ENCODE measurements around the gene KAZN. TPM values are rescaled to one million over a fixed set of nuclear protein-coding genes. Genes with fewer than 3 reads are reported as not detected.

KAZN gene
- total RNA-seq, 2 donors from 2014 or later = 3.4 to 12.2 TPM

DNA sequence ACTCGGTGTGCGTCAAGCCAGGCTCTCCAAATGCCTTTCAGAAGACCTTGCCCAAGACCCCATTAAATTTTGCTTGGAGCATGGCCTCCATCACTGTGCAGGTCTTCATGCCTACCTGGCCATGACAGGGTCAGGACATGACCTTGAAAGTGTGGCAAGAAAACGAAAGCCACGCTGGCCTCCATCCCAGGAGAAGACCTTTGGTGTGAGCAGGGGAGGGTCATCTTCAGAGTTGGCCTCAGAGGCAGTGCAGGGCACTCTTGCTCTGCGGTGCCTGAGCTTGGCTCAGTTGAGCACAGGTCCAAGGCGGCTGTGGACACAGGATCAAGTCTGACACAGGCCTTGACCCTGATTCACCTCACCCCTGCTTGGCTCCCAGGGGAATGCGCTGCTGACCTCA, 373.6 kb downstream of the KAZN start:
- 70 to 72% methylated on average over 6 to 7 of the region's 7 CpGs for WGBS, 2 donors
- no peak for ATAC-seq
- no peaks in the 10 kb centered on the region for H3K4me1 ChIP-seq
- H3K4me3 ChIP-seq = no peak overlapping the region
- no peak for DNase-seq
- H3K36me3 ChIP-seq (replicated peaks in 1 of 2; ENCODE audit: insufficient read depth in 1 of 2, low read depth in 2 of 2) = no peaks in the 10 kb centered on the region
- H3K27me3 ChIP-seq = no peaks in the 10 kb centered on the region
- no peaks in the 10 kb centered on the region for H3K9me3 ChIP-seq
- H3K27ac ChIP-seq = no peak overlapping the region
- intact Hi-C loops (cut with DNase I) = no loop called here
- TF ChIP-seq, protein P1, sequence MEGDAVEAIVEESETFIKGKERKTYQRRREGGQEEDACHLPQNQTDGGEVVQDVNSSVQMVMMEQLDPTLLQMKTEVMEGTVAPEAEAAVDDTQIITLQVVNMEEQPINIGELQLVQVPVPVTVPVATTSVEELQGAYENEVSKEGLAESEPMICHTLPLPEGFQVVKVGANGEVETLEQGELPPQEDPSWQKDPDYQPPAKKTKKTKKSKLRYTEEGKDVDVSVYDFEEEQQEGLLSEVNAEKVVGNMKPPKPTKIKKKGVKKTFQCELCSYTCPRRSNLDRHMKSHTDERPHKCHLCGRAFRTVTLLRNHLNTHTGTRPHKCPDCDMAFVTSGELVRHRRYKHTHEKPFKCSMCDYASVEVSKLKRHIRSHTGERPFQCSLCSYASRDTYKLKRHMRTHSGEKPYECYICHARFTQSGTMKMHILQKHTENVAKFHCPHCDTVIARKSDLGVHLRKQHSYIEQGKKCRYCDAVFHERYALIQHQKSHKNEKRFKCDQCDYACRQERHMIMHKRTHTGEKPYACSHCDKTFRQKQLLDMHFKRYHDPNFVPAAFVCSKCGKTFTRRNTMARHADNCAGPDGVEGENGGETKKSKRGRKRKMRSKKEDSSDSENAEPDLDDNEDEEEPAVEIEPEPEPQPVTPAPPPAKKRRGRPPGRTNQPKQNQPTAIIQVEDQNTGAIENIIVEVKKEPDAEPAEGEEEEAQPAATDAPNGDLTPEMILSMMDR (IDR thresholded peaks at IDR 0.05) = no peak
- no peak for TF ChIP-seq POLR2A (IDR thresholded peaks at IDR 0.05)

DNA sequence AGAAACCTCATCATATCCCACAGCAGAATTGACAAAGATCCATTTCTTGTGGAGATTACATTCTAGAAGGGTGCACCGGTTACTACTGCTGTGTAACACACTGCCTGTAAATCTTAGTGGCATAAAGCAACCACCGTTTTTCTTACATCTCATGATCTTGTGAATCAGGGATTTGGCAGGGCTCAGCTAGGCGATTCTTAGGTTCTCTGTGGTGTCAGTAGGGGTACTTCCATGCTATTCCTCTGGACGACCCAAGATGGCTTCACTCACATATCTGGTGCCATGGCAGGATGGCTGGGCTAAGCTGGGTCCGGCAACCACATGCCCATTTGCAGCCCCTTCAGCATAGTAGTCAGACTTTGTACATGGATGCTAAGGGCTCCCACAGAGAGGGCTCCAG, 375.3 kb downstream of the KAZN start:
- Histone ChIP-seq H3K27ac (no peak overlapping the region), H3K36me3 (replicated peaks in 1 of 2; ENCODE audit: insufficient read depth in 1 of 2, low read depth in 2 of 2) (no peaks in the 10 kb centered on the region), H3K9me3 (no peaks in the 10 kb centered on the region), H3K4me3 (no peak overlapping the region), H3K4me1 (no peaks in the 10 kb centered on the region), H3K27me3 (no peaks in the 10 kb centered on the region)
- DNase-seq = no peak
- WGBS, 2 donors = 80 to 90% methylated on average over 4 to 5 of the region's 5 CpGs
- ATAC-seq = no peak
- TF ChIP-seq, protein P1 (IDR thresholded peaks at IDR 0.05) = no peak
- no peak for TF ChIP-seq POLR2A (IDR thresholded peaks at IDR 0.05)
- intact Hi-C loops (cut with DNase I) = no loop called here

DNA sequence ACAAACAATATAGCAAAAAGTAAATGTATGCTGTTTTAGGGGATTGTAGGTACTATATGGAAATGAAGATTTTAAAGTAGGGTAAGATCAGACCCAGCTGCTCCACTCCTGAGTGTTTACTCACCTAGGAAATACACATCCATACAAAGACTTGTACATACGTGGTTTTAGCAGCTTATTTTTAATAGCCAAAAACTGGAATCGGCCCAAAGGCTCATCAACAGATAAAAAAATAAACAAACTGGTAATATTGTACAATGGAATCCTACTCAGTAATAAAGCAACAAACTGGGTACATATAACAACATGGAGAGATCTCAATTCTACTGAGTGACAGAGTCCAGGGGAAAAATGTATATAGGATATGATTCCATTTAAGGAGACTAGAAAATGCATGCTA, 375.9 kb downstream of the KAZN start:
- no peak for ATAC-seq
- no peak for TF ChIP-seq POLR2A (IDR thresholded peaks at IDR 0.05)
- TF ChIP-seq, protein P1 (IDR thresholded peaks at IDR 0.05) = no peak
- WGBS, 2 donors = 62 to 78% methylated on average over 2 of the region's 2 CpGs
- intact Hi-C loops (cut with DNase I) = no loop called here
- no peaks in the 10 kb centered on the region for H3K9me3 ChIP-seq
- no peaks in the 10 kb centered on the region for H3K4me1 ChIP-seq
- no peak for DNase-seq
- no peak overlapping the region for H3K4me3 ChIP-seq
- H3K36me3 ChIP-seq (replicated peaks in 1 of 2; ENCODE audit: insufficient read depth in 1 of 2, low read depth in 2 of 2) = no peaks in the 10 kb centered on the region
- H3K27ac ChIP-seq = no peak overlapping the region
- no peaks in the 10 kb centered on the region for H3K27me3 ChIP-seq

DNA sequence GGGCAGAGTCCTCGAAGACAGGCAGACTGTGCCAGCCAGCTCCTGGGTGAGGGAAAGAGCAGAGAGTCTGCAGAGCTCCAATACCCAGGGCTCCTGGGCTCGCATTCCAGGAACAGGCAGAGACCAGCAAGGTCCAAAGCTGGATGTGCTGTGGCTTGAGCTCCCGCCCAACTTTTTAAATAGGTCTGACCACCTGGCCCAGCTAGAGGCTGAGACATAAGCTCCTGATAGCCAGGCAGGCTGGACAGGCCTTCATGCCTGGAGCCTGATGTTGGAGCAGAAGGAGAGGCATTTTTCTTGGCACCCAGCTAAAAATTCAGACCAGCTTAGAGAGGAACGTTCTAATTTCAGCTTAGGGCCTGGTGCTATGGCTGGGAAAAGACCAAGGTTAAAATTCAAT, 376.6 kb downstream of the KAZN start:
- 87 to 92% methylated on average over 2 to 4 of the region's 4 CpGs for WGBS, 2 donors

DNA sequence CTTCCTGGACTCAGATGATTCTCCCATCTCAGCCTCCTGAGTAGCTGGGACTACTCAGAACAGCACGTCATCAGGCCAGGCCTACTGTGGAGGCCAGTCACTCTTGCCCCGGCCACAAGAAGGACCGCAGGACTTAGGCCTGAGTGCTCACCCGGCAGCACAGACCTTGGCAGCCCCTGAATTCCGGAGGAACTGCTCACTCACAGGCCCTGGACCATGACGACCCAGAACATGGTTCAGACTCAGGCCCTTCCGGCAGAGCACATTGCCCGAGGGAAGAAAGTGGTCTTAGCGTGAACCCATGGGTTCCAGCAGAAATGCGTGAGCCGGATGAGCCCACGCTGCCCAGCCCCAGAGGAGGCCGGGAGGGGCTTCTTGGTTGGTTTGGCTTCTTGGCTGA, 377.8 kb downstream of the KAZN start:
- DNase-seq = no peak
- H3K4me1 ChIP-seq = no peaks in the 10 kb centered on the region
- ATAC-seq = no peak

More for the DNA sequence above, 376.6 kb downstream of the KAZN start:
- Histone ChIP-seq H3K36me3 (replicated peaks in 1 of 2; ENCODE audit: insufficient read depth in 1 of 2, low read depth in 2 of 2) (no peaks in the 10 kb centered on the region), H3K27me3 (no peaks in the 10 kb centered on the region), H3K27ac (no peak overlapping the region), H3K4me1 (no peaks in the 10 kb centered on the region), H3K9me3 (no peaks in the 10 kb centered on the region), H3K4me3 (no peak overlapping the region)
- TF ChIP-seq, protein P1 (IDR thresholded peaks at IDR 0.05) = no peak
- TF ChIP-seq POLR2A (IDR thresholded peaks at IDR 0.05) = no peak
- intact Hi-C loops (cut with DNase I) = no loop called here
- no peak for DNase-seq
- ATAC-seq = no peak

More for the DNA sequence above, 377.8 kb downstream of the KAZN start:
- WGBS, 2 donors = 90 to 93% methylated on average over 3 to 13 of the region's 13 CpGs
- no peak for TF ChIP-seq POLR2A (IDR thresholded peaks at IDR 0.05)
- TF ChIP-seq, protein P1 (IDR thresholded peaks at IDR 0.05) = no peak
- intact Hi-C loops (cut with DNase I) = no loop called here
- H3K27me3 ChIP-seq = no peaks in the 10 kb centered on the region
- H3K9me3 ChIP-seq = no peaks in the 10 kb centered on the region
- no peaks in the 10 kb centered on the region for H3K36me3 ChIP-seq (replicated peaks in 1 of 2; ENCODE audit: insufficient read depth in 1 of 2, low read depth in 2 of 2)
- H3K27ac ChIP-seq = no peak overlapping the region
- H3K4me3 ChIP-seq = no peak overlapping the region

Data from body of pancreas (tissue), 4 donors.